ENCODE results near the gene CD59.

The CD59 gene

GRCh38 chr11:33700502-33701271, 35.5 kb downstream of the CD59 start, which contains the start of gene C11orf91:
Gene C11orf91, minus strand, starts transcription at chr11:33700826. Its CDS starts 86 bp downstream, at chr11:33700740.
- peak within 1 kb of the TSS; percentile 42 for H3K4me3 ChIP-seq (replicated peaks; ENCODE audit: low read depth, low read length)
- TF ChIP-seq, protein P1, sequence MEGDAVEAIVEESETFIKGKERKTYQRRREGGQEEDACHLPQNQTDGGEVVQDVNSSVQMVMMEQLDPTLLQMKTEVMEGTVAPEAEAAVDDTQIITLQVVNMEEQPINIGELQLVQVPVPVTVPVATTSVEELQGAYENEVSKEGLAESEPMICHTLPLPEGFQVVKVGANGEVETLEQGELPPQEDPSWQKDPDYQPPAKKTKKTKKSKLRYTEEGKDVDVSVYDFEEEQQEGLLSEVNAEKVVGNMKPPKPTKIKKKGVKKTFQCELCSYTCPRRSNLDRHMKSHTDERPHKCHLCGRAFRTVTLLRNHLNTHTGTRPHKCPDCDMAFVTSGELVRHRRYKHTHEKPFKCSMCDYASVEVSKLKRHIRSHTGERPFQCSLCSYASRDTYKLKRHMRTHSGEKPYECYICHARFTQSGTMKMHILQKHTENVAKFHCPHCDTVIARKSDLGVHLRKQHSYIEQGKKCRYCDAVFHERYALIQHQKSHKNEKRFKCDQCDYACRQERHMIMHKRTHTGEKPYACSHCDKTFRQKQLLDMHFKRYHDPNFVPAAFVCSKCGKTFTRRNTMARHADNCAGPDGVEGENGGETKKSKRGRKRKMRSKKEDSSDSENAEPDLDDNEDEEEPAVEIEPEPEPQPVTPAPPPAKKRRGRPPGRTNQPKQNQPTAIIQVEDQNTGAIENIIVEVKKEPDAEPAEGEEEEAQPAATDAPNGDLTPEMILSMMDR (IDR thresholded peaks at IDR 0.05; ENCODE audit: low read length, missing control alignments), result no peak
- DNase-seq (ENCODE audit: low read depth), result peak; percentile 99

GRCh38 chr11:33700063-33700501, 36.1 kb downstream of the CD59 start:
- peak overlapping the region; percentile 42 for H3K4me3 ChIP-seq (replicated peaks; ENCODE audit: low read depth, low read length)
- TF ChIP-seq, protein P1 (IDR thresholded peaks at IDR 0.05; ENCODE audit: low read length, missing control alignments), result no peak
- no peak for DNase-seq (ENCODE audit: low read depth)

GRCh38 chr11:33699515-33700062, 36.6 kb downstream of the CD59 start:
- TF ChIP-seq, protein P1 (IDR thresholded peaks at IDR 0.05; ENCODE audit: low read length, missing control alignments), result no peak
- no peak for DNase-seq (ENCODE audit: low read depth)
- no peak overlapping the region for H3K4me3 ChIP-seq (replicated peaks; ENCODE audit: low read depth, low read length)

DNA sequence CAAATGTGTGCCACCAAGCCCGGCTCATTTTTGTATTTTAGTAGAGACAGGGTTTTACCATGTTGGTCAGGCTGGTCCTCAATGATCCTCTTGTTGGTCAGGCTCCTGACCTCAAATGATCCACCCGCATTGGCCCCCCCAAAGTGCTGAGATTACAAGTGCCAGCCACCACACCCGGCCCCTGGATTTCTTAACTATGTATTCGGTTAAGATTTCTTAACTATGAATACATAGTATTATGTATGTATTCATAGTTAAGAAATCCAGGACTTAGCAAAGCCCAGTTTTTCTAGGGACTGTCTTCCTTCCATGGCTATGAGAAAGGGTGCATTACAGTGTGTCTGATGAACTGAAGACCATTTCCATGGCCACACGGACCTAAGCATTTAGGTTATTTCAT, 37.3 kb downstream of the CD59 start:
- H3K4me3 ChIP-seq (replicated peaks; ENCODE audit: low read depth, low read length), result no peak overlapping the region
- TF ChIP-seq, protein P1 (IDR thresholded peaks at IDR 0.05; ENCODE audit: low read length, missing control alignments), result no peak

GRCh38 chr11:33697997-33698396, 38.2 kb downstream of the CD59 start:
- no peak for DNase-seq (ENCODE audit: low read depth)
- no peak overlapping the region for H3K4me3 ChIP-seq (replicated peaks; ENCODE audit: low read depth, low read length)
- TF ChIP-seq, protein P1 (IDR thresholded peaks at IDR 0.05; ENCODE audit: low read length, missing control alignments), result no peak

More for the DNA sequence above, 37.3 kb downstream of the CD59 start:
- no peak for DNase-seq (ENCODE audit: low read depth)

DNA sequence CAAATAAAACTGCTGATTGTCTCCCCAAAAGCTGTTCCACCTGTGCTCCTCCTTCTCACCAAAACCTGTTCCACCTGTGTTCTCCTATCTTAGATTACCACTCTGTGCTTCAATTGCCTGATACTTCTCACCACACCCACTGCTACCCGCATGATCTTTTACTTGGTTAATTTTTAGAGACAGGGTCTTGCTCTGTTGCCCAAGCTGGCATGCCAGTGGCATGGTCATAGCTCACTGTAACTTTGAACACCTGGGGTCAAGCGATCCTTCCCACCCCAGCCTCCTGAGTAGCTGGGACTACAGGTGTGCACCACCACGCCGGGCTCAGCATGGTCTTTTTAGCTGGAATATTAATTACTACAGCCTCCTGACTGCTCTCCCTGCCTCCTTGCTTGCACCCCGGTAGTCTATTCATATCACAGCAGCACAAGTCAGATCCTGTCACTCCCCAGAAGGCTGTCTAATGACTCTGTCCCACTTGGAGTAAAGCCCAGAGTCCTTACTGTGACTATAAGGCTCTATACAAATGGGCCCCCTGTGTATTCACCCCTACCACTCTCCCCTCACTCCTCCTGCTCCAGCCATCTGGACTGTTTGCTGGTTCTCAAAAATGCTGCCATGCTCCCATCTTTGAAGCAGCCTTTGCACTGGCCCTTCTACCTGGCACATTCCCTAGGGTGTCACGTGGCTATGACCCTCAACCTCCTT, 39.1 kb downstream of the CD59 start:
- TF ChIP-seq, protein P1 (IDR thresholded peaks at IDR 0.05; ENCODE audit: low read length, missing control alignments), result no peak
- DNase-seq (ENCODE audit: low read depth), result no peak

More for the DNA sequence above, 39.1 kb downstream of the CD59 start:
- no peak overlapping the region for H3K4me3 ChIP-seq (replicated peaks; ENCODE audit: low read depth, low read length)

All from fibroblast of pulmonary artery (primary cell).